Neural progenitor cell (in vitro differentiated cells): ENCODE measurements around the gene SLFN13.

ENCODE experiments used
- EZH2 ChIP-seq: fragments of 200-600 bp; sonication (generic); IDR thresholded peaks from 2 replicates; pipeline ENCODE4 v1.6.1; 2017; ENCODE audit warnings: antibody characterized with exemption, mild to moderate bottlenecking, moderate library complexity
- TF ChIP-seq, protein P1 (sequence below): fragments of 200-600 bp; sonication (generic); IDR thresholded peaks from 2 replicates; pipeline ENCODE4 v1.5.1; 2017; ENCODE audit warnings: antibody characterized with exemption, mild to moderate bottlenecking

- peak; percentile 25 for TF ChIP-seq EZH2
- TF ChIP-seq, protein P1, sequence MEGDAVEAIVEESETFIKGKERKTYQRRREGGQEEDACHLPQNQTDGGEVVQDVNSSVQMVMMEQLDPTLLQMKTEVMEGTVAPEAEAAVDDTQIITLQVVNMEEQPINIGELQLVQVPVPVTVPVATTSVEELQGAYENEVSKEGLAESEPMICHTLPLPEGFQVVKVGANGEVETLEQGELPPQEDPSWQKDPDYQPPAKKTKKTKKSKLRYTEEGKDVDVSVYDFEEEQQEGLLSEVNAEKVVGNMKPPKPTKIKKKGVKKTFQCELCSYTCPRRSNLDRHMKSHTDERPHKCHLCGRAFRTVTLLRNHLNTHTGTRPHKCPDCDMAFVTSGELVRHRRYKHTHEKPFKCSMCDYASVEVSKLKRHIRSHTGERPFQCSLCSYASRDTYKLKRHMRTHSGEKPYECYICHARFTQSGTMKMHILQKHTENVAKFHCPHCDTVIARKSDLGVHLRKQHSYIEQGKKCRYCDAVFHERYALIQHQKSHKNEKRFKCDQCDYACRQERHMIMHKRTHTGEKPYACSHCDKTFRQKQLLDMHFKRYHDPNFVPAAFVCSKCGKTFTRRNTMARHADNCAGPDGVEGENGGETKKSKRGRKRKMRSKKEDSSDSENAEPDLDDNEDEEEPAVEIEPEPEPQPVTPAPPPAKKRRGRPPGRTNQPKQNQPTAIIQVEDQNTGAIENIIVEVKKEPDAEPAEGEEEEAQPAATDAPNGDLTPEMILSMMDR = no peak
Observed at GRCh38 chr17:35496451-35497290, 48.1 kb upstream of the SLFN13 start.
